Daoy (cell line): ENCODE data around the gene TRIM17. TPM values are rescaled to one million over a fixed set of nuclear protein-coding genes. Genes with fewer than 3 reads are reported as not detected.

Experiments
- DNase-seq: peaks from one replicate; pipeline ENCODE4 v3.0.0-alpha.2; 2015; ENCODE audit warnings: low read depth
- total RNA-seq: library from RNA; depleted of rRNA; stranded (reverse); fragments of >200 nt; shearing (Covaris generic); gene quantifications from 2 replicates; pipeline ENCODE4 v1.2.3, GENCODE V29; 2014; rRNA removed

Gene TRIM17
- total RNA-seq, result not detected in 2 replicates

DNA sequence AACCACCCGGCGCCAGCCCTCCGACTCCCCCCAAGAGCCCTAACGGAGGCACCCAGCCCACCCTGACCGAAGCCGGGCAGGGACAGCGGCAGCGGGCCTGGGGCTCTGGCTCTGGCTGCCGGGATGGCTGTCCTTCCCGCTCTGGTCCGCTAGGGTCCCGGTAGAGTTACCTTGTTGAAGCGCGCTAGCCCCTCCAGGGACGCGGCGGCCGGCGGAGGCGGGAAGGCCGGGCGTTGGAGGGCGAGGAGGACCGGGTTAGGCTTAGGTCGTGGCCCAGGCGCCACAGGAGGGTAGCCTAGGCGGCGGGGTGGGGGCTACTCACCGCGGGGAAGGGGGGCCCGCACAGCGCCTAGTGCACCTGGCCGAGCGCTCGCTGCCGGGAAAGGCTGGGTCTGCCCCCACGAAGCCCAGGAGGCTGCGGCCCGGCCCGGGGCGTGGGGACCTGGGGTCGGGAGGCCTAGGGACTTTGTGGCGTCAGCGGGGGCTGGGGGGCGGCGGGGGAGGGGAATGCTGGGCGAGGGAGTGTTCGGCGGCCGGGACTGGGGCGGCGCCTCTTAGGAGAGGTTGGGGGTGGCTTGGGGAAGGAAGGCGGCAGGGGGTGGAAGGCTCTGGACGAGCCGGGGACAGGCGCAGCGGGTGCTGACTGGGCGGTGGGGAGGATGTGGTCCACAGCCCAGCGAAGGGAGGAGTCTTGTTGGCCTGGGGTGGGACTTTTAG lies at the start of gene TRIM17:
TSS of gene TRIM17 (minus strand) at position 645 of the 717 bp plus-strand sequence. CDS start 1,789 bp downstream, outside the sequence.
- DNase-seq, result peak; percentile 50

DNA sequence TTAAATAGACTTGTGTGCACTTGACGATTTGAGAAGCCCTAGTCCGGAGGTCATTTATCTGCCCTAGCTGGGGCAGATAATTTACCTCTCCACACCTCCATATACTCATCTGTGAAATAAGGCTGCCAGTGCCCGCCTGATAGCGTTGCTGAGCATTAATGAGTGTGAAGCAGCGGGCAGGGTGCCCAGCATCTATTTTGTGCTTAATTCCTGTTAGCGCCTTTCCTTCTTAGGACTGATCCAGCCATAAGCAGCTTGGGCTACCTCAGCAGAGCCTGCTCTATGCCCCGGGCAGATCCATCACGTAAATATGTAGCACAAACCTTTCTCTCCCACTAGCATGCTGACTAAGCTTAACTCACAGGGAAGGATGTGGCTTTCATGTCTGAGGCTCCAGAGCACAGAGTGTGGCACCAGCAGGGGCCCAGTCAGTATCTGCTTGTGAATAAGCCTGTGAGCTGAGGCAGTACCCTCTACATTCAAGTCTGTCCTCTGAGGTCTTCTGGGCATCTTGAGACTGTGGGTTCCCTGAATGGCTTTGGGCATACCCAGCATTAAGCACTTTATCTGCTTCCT lies 49.0 kb upstream of the TRIM17 start:
- no peak for DNase-seq

GRCh38 chr1:228465141-228465540 lies 48.5 kb upstream of the TRIM17 start:
- DNase-seq, result no peak

DNA sequence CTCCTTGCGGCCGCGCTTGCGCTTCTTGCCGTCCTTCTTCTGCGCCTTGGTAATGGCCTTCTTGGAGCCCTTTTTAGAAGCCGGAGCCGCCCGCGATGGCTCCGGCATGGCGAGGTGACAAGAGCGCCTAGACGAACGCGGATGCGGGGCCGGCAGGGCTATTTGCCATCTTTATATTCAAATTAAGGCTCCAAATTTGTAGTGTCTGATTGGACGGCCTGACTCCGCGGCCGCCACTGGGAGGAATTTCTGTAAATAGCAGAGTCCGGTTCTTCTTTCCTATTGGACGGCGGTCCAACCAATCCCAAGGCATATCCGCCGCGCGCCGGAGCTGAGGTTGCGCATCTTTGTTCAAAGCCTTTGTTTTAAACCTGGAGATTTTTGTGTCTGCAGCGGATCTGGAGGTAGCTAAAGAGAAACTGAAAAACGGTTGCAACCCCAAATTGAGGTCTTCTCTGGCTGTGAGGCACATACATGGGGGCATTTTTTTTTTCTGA lies 47.9 kb upstream of the TRIM17 start:
- peak; percentile 80 for DNase-seq

DNA sequence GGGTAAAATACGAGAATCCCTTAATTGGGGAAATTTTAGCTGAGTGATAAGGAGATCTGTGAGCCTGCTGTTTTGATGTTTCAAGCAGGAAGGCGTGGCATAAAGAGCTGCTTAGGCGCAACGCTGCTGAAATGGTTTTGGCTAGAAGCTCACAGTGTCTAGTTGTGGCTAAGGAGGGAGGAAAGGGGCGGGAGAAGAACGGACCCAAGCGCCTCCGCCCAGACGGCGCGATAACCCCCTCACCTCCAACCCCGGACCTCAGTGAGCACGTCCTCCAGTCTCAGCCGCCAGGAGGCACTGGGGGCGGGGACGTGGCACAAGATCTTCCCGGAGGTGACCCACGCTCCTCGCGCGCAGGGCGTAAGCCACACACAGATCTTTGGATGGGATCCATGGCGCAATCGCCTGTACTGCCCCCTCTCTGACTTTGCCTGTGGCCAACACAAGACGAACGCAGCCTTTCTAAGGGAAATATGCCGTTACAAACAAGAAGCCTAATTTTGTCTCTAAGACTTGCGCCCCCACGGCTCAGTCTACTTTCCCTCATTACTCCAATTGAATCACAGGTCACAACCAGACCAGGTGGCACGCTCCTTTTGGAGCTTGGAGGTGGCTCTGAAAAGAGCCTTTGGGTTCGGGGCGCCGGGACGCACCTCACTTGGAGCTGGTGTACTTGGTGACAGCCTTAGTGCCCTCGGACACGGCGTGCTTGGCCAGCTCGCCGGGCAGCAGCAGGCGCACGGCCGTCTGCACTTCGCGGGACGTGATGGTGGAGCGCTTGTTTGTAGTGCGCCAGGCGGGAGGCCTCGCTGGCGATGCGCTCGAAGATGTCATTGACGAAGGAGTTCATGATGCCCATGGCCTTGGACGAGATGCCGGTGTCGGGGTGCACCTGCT lies 47.1 kb upstream of the TRIM17 start:
- peak; percentile 44 for DNase-seq

GRCh38 chr1:228463009-228463558 lies 46.4 kb upstream of the TRIM17 start:
- no peak for DNase-seq

GRCh38 chr1:228462560-228462959 lies 45.9 kb upstream of the TRIM17 start:
- DNase-seq, result no peak

DNA sequence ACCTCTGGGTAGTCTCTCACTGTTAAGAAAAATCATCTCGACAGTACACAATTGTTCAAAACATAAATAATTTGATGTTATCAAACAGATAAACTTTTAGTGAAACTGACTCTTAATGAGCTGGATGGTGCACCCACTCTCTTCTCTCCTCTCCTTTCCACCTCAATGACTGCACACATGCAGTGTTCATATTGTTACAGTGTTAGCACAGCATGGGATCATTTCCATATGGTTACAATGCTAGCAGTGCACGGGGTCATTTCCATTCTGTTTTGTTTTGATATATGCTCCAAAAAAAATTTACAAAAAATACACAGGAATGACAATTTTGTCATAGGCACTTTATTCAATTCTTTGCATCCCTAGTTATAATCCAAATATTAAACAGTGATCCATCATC lies 44.2 kb upstream of the TRIM17 start:
- DNase-seq, result no peak

DNA sequence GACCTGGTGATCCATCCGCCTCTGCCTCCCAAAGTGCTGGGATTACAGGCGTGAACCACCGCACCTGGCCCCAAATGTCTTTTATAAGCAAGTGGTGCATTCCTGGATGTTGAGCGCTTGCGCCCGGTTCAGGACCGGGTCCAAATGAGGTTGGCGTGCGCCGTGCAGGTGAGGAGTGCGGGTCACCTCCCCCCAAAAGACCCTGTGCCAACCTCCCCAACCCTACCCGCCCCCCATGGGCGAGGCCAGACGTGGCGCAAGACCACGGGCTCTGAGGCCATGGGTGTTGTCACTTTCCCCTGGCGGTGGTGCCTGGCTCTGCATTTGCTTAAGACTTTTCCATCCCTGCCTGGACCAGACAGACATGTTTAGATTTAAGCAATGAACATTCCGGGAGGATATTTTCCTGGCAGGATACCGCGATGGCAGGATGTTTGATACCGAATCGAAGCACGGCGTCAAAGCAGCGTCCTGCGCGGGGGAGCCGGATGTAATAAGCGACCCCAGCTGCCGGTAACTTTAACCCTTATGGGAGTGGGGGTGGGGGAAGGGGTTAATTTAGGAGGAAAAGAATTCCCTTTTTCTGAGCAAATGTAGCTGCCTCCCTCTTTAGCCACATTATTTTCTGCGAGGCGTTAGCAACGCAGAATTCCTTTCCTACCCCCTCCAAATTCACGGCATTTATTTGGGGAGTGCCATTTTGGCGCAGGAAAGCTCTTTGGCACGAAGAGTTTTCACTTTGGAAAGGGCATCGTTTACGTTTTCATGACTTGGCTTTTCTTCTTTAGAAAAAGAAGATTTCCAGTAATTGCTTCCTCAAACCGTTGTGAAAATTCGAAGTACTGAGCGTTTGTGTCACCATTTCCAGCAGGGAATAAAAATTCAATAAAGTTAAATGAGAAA lies 42.7 kb upstream of the TRIM17 start:
- peak; percentile 86 for DNase-seq

DNA sequence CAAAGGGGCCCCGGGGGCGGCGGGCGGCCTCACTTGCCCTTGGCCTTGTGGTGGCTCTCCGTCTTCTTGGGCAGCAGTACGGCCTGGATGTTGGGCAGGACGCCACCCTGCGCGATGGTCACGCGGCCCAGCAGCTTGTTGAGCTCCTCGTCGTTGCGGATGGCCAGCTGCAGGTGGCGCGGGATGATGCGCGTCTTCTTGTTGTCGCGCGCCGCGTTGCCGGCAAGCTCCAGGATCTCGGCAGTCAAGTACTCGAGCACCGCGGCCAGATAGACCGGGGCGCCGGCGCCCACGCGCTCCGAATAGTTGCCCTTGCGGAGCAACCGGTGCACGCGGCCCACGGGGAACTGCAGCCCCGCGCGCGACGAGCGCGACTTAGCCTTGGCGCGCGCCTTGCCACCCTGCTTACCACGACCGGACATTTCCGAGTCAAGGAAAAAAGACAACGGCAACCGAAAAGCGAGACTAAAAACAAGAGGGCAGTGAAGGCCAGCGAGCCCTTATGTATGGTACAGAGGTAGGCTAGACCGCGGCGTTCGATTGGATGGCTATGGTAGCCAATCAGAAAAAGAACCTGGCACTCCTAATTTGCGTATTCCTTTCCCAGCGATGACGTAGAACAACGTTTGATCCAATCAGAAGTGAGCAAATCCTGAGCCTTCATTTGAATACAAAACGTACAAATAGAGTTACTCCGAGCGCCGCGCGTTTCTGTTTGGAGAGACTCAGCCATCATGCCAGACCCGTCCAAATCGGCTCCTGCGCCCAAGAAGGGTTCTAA lies 40.9 kb upstream of the TRIM17 start:
- peak; percentile 97 for DNase-seq

- no peak for DNase-seq
Observed at GRCh38 chr1:228457017-228457395, 40.3 kb upstream of the TRIM17 start.

DNA sequence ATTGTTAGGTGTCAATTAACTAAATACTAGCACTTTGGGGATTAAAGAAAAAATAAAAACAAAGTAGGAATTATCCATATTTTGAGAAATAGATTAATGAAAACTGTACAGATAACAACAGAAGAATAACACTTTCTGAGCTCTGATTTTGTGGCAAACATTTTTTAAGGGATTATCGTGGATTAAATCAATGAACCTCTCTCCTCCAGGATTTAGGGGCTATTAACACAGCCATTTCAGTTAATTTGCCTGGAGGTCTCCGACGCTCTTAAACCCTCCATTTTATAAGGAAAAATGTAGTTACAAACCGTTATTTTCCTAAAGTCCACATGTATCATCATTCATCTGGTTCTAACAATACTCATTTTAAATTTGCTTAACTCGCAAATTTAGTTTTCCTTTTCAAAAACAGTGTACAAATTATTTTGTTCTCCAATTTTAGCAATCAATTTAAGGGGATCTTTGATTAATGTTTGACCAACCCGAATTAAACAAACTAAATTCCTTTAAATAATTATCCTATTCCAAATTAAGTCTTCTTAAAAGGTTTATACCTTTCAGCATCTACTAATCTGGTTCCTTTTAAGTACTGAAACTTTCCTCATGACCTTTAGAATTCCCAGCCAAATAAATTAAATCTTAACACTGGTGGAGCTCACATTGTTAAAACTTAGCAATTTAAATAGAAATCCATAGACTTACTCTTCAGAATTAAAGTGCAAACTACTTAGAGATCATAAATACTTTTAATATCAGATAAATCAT lies 39.8 kb upstream of the TRIM17 start:
- DNase-seq, result no peak

DNA sequence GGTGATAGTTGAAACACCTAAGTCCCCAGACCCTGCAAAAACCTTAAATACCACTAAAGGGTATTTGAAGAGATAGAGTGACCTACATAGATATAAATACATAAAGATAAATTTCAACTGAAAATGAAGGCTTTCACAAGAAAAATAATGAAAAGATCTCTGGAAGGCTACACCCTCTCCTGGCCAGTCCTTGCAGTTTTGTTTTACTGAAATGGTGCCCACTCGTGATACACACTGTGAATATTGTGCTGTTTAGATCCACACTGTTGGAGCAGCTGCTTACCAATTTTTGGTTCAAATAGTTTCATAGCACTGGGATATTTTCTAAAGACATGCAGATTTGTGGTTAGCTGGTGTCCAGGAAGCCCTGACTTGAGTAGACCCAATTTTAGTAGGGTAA lies 39.1 kb upstream of the TRIM17 start:
- DNase-seq, result no peak

DNA sequence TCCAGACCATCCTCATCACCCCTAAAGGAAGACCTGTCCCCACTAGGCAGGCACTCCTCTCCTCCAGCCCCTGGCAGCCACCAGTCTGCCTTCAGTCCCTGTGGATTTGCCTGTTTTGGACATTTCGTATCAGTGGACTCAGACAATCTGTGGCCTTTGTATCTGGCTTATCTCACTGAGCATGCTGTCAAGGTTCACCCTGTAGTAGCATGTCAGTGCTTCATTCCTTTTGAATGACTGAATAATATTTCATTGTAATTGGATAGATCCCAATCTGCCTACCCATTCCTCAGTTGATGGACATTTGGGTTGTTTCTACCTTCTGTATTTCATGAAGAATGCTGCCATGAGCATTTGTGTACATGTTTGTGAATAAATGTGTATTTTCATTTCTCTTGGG lies 37.6 kb upstream of the TRIM17 start:
- DNase-seq, result no peak

GRCh38 chr1:228453614-228454013 lies 37.0 kb upstream of the TRIM17 start:
- DNase-seq, result no peak

- DNase-seq, result no peak
Observed at GRCh38 chr1:228453022-228453560, 36.4 kb upstream of the TRIM17 start.

- DNase-seq, result peak; percentile 41
Observed at GRCh38 chr1:228452194-228453021, 35.7 kb upstream of the TRIM17 start.

DNA sequence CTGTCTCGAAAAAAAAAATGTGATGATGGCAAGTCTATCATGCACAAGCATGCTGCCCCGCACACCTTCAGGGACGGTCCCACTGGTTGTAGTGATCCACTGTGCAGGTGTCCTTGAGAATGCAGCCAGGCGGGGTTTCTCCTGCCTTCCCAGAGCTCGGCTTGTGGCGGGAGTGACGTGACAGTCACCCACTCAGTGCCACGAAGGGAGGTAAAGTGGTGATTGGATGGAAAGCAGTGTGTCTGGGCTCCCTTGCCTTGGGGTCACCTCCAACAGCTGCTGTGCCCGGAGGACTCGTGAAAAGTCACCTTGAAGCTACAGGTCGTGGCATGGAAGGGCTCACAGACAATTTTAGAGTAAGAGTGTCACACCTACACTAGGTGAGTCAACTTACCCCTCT lies 33.5 kb upstream of the TRIM17 start:
- DNase-seq, result no peak
